CD14-positive monocyte (primary cell): ENCODE data around the gene KIF1A. TPM values are rescaled to one million over a fixed set of nuclear protein-coding genes. Genes with fewer than 3 reads are reported as not detected.
A peak's percentile ranks its signal among the peaks of the same experiment; 100 is the strongest.

Source experiments
- DNase-seq, 3 donors: peaks; one replicate each; pipeline ENCODE4 v3.0.0-alpha.2; 2011 to 2022
- H2AFZ ChIP-seq: 2 replicates; pipeline ENCODE4 v1.6.0; 2012; ENCODE audit warnings: mild to moderate bottlenecking, low read depth, low read length, inconsistent platforms; ENCODE audit not compliant: insufficient read depth, poor library complexity, severe bottlenecking
- H3K27ac ChIP-seq, 2 donors: 1 replicate in 1 of 2; 2 replicates in 1 of 2; pipeline ENCODE4 v1.5.1; 2012 to 2013; ENCODE audit warnings: low read length in 2 of 2, control low read depth in 1 of 2, inconsistent platforms in 1 of 2, low read depth in 1 of 2, mild to moderate bottlenecking in 1 of 2
- H3K27me3 ChIP-seq, 2 donors: one replicate each; pipeline versions ENCODE4 v1.6.0 to v1.6.1; 2011 to 2013; ENCODE audit warnings: low read length in 2 of 2; ENCODE audit not compliant: control insufficient read depth in 2 of 2, insufficient read depth in 2 of 2
- H3K36me3 ChIP-seq, 2 donors: replicated peaks in 1 of 2; 1 replicate in 1 of 2; 2 replicates in 1 of 2; pipeline versions ENCODE4 v1.5.1 to v1.6.1; 2012 to 2013; ENCODE audit warnings: low read length in 2 of 2, control low read depth in 1 of 2, inconsistent platforms in 1 of 2, mild to moderate bottlenecking in 1 of 2; ENCODE audit not compliant: insufficient read depth in 2 of 2, control insufficient read depth in 1 of 2
- H3K4me1 ChIP-seq, 2 donors: 1 replicate in 1 of 2; 2 replicates in 1 of 2; pipeline versions ENCODE4 v1.5.1 to v1.6.1; 2012 to 2013; ENCODE audit warnings: low read length in 2 of 2, control low read depth in 1 of 2, inconsistent platforms in 1 of 2, mild to moderate bottlenecking in 1 of 2, moderate library complexity in 1 of 2; ENCODE audit not compliant: insufficient read depth in 2 of 2, control insufficient read depth in 1 of 2
- H3K4me2 ChIP-seq: replicated peaks from 2 replicates; pipeline ENCODE3; 2012; ENCODE audit warnings: low read length, moderate library complexity, mild to moderate bottlenecking; ENCODE audit not compliant: poor library complexity, severe bottlenecking; ENCODE audit errors: extremely low read depth
- H3K4me3 ChIP-seq, 3 experiments: fragments of 200-600 bp in 1 of 3; sonication (generic) in 1 of 3; replicated peaks in 1 of 3; 1 replicate in 2 of 3; 2 replicates in 1 of 3; pipeline ENCODE4 v1.5.1; 2011 to 2013; ENCODE audit warnings: low read length in 3 of 3, mild to moderate bottlenecking in 3 of 3, control low read depth in 2 of 3, low read depth in 2 of 3, inconsistent platforms in 1 of 3, moderate library complexity in 1 of 3
- H3K79me2 ChIP-seq: 2 replicates; pipeline ENCODE4 v1.6.0; 2012; ENCODE audit warnings: mild to moderate bottlenecking, control low read depth, inconsistent platforms, low read length, moderate library complexity; ENCODE audit not compliant: insufficient read depth
- H3K9ac ChIP-seq: 2 replicates; pipeline ENCODE4 v1.6.0; 2017; ENCODE audit warnings: low read length, mild to moderate bottlenecking; ENCODE audit not compliant: insufficient read depth, poor library complexity, severe bottlenecking
- H3K9me3 ChIP-seq, 2 donors: replicated peaks in 1 of 2; 1 replicate in 1 of 2; 2 replicates in 1 of 2; pipeline versions ENCODE4 v1.5.1 to v1.6.1; 2012 to 2013; ENCODE audit warnings: low read length in 2 of 2, control low read depth in 1 of 2; ENCODE audit not compliant: control insufficient read depth in 1 of 2, insufficient read depth in 1 of 2
- H4K20me1 ChIP-seq: 2 replicates; pipeline ENCODE4 v1.6.0; 2012; ENCODE audit warnings: mild to moderate bottlenecking, low read length, control low read depth, moderate library complexity; ENCODE audit not compliant: insufficient read depth
- H3K27ac Mint-ChIP-seq, 7 donors: one replicate each; pipeline ENCODE4 v1.8.0; 2020; ENCODE audit warnings: mild to moderate bottlenecking in 7 of 7, mixed read lengths in 7 of 7, moderate library complexity in 6 of 7, inconsistent platforms in 2 of 7
- H3K27me3 Mint-ChIP-seq, 3 donors: one replicate each; pipeline ENCODE4 v1.8.0; 2021 to 2022; ENCODE audit warnings: low read depth in 3 of 3, mild to moderate bottlenecking in 3 of 3, mixed read lengths in 3 of 3, moderate library complexity in 3 of 3, inconsistent platforms in 1 of 3
- H3K36me3 Mint-ChIP-seq, 2 donors: one replicate each; pipeline ENCODE4 v1.8.0; 2020; ENCODE audit warnings: mixed read lengths in 2 of 2, inconsistent platforms in 1 of 2, mild to moderate bottlenecking in 1 of 2
- H3K4me1 Mint-ChIP-seq: one replicate; pipeline ENCODE4 v1.8.0; 2020; ENCODE audit warnings: mild to moderate bottlenecking, mixed read lengths
- H3K4me3 Mint-ChIP-seq, 2 donors: one replicate each; pipeline ENCODE4 v1.8.0; 2020; ENCODE audit warnings: mild to moderate bottlenecking in 2 of 2, mixed read lengths in 2 of 2, moderate library complexity in 1 of 2
- H3K9me3 Mint-ChIP-seq, 7 donors: one replicate each; pipeline ENCODE4 v1.8.0; 2020 to 2022; ENCODE audit warnings: mixed read lengths in 7 of 7, mild to moderate bottlenecking in 6 of 7, moderate library complexity in 6 of 7, inconsistent platforms in 2 of 7
- WGBS: methylation state at CpG from one replicate; pipeline ENCODE4 v1.1.5; 2013; ENCODE audit warnings: missing lambda C conversion rate; ENCODE audit not compliant: insufficient coverage; 5-methylcytosine and 5-hydroxymethylcytosine counted together
- intact Hi-C, 2 donors: fragments of 100-400 bp; cut with micrococcal nuclease; formaldehyde crosslinking; loops; one replicate each; pipeline versions ENCODE4 v1.15.0 to v1.15.1; 2023
- polyA plus RNA-seq, 3 donors: library from polyadenylated mRNA; depleted of rRNA in 1 of 3; unstranded in 2 of 3; stranded (reverse) in 1 of 3; fragments of 300-500 nt in 2 of 3; fragments of >200 nt in 1 of 3; fragmentation: Illumina TruSeq in 2 of 3; gene quantifications; 1 replicate in 2 of 3; 2 replicates in 1 of 3; pipeline ENCODE4 v1.2.3, GENCODE V29; 2012 to 2021
- TF ChIP-seq, protein P1 (sequence below): fragments of 200-600 bp; IDR thresholded peaks from one replicate; pipeline ENCODE4 v1.8.0; 2022; ENCODE audit warnings: antibody characterized with exemption, mild to moderate bottlenecking

Gene KIF1A
- polyA plus RNA-seq, 3 donors: not detected

DNA sequence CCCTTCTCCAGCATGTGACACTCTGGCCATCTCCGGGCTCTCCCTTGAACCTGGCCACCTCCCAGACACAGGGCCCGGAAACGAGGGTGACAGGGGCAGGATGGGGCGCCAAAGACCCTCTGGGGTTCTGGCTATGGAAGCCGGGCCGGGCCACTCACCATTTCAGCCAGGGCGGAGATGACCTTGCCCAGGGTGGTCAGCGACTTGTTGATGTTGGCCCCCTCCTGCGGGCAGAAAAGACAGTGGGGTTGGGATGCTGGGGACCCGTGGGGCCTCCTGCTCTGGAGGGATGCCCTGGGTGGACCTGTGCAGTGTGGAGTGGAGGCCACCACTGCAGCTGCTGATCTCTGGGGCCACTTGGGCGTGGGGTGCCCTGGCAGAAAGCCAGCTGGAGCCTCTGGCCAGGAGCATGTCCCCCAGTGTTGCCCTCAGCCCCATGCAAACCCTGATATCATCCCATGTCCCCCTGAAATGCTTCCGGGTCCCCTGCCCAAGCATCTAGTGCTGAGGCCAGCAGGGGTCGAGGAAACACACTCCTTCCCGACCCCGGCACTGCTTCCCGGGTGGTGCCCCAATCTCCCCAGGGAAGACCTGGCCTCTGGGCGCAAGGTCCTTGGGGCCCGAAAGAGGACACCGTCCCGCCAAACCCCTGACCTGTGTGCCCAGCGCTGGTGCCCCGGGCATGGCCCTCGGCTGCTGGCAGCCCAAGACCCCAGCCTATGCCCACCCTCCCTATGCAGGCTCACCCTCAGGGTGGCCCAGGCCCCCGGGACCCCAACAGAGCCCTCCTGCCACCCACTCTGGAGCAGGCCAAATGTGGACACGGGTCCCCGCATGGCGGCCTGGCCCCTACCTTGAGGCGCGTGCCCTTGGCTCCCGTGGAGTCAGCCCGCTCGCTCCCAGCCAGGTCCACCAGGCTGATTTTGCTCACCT lies 36.9 kb downstream of the KIF1A start:
- WGBS: 95% methylated on average over 27 of the region's 32 CpGs
- Mint-ChIP-seq H3K36me3 (no peaks in the 10 kb centered on the region), H3K4me1 (no peaks in the 10 kb centered on the region)

GRCh38 chr2:240782221-240782885 lies 37.7 kb downstream of the KIF1A start:
- intact Hi-C loops: no loop called here
- DNase-seq: no peak
- 91% methylated on average over 28 of the region's 43 CpGs for WGBS

More for the DNA sequence above, 36.9 kb downstream of the KIF1A start:
- H3K27me3 ChIP-seq: no peaks in the 10 kb centered on the region
- DNase-seq: no peak
- no peaks in the 10 kb centered on the region for H3K4me1 ChIP-seq
- H2AFZ ChIP-seq: no peak overlapping the region
- H3K9me3 ChIP-seq: peaks cover 26 to 40% of the 10 kb centered on the region in 2 donors
- Mint-ChIP-seq H3K9me3 (peaks cover 0 to 3% (median 0%) of the 10 kb centered on the region in 7 donors), H3K4me3 (no peak overlapping the region), H3K27ac (peak overlapping the region in 1 of 7 donors; percentile 72), H3K27me3 (peaks cover 0 to 3% (median 1%) of the 10 kb centered on the region in 3 donors)
- no peaks in the 10 kb centered on the region for H3K79me2 ChIP-seq
- intact Hi-C loops: no loop called here
- H3K36me3 ChIP-seq: no peaks in the 10 kb centered on the region
- TF ChIP-seq, protein P1, sequence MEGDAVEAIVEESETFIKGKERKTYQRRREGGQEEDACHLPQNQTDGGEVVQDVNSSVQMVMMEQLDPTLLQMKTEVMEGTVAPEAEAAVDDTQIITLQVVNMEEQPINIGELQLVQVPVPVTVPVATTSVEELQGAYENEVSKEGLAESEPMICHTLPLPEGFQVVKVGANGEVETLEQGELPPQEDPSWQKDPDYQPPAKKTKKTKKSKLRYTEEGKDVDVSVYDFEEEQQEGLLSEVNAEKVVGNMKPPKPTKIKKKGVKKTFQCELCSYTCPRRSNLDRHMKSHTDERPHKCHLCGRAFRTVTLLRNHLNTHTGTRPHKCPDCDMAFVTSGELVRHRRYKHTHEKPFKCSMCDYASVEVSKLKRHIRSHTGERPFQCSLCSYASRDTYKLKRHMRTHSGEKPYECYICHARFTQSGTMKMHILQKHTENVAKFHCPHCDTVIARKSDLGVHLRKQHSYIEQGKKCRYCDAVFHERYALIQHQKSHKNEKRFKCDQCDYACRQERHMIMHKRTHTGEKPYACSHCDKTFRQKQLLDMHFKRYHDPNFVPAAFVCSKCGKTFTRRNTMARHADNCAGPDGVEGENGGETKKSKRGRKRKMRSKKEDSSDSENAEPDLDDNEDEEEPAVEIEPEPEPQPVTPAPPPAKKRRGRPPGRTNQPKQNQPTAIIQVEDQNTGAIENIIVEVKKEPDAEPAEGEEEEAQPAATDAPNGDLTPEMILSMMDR: no peak
- H3K27ac ChIP-seq: no peak overlapping the region
- no peak overlapping the region for H3K4me2 ChIP-seq
- no peak overlapping the region for H3K4me3 ChIP-seq
- H3K9ac ChIP-seq: no peak overlapping the region
- no peaks in the 10 kb centered on the region for H4K20me1 ChIP-seq

More at GRCh38 chr2:240782221-240782885, 37.7 kb downstream of the KIF1A start:
- TF ChIP-seq, protein P1: no peak
- Histone ChIP-seq H3K27ac (no peak overlapping the region), H2AFZ (no peak overlapping the region), H3K9me3 (peaks cover 30 to 47% of the 10 kb centered on the region in 2 donors), H3K4me2 (no peak overlapping the region), H3K4me1 (no peaks in the 10 kb centered on the region), H3K9ac (no peak overlapping the region), H3K27me3 (no peaks in the 10 kb centered on the region), H4K20me1 (no peaks in the 10 kb centered on the region), H3K4me3 (no peak overlapping the region), H3K36me3 (no peaks in the 10 kb centered on the region), H3K79me2 (no peaks in the 10 kb centered on the region)
- no peak overlapping the region for H3K27ac Mint-ChIP-seq
- no peaks in the 10 kb centered on the region for H3K36me3 Mint-ChIP-seq
- peaks cover 0 to 3% (median 1%) of the 10 kb centered on the region in 3 donors for H3K27me3 Mint-ChIP-seq
- no peaks in the 10 kb centered on the region for H3K4me1 Mint-ChIP-seq
- H3K4me3 Mint-ChIP-seq: no peak overlapping the region
- peaks cover 0 to 3% (median 0%) of the 10 kb centered on the region in 7 donors for H3K9me3 Mint-ChIP-seq
